Stimulated activated naive CD4-positive, alpha-beta T cell (primary cell): ENCODE data around the gene UMAD1.

Source experiments
- DNase-seq, 6 experiments: peaks; one replicate each; lab custom pipeline; 2025; lab: John Stamatoyannopoulos, UW

The UMAD1 gene

GRCh38 chr7:7830122-7830878 lies 189.7 kb downstream of the UMAD1 start:
- no peak for DNase-seq

GRCh38 chr7:7832518-7832917 lies 192.0 kb downstream of the UMAD1 start:
- no peak for DNase-seq

- no peak for DNase-seq
These were observed 194.2 kb downstream of the UMAD1 start for GRCh38 chr7:7834761-7835160.

GRCh38 chr7:7841027-7841426 lies 200.5 kb downstream of the UMAD1 start:
- no peak for DNase-seq

GRCh38 chr7:7843240-7843639 lies 202.7 kb downstream of the UMAD1 start:
- no peak for DNase-seq

- DNase-seq: no peak
These were observed 203.4 kb downstream of the UMAD1 start for GRCh38 chr7:7843972-7844371.

- DNase-seq: no peak
These were observed 207.7 kb downstream of the UMAD1 start for GRCh38 chr7:7848246-7848645.

- DNase-seq: no peak
These were observed 208.3 kb downstream of the UMAD1 start for GRCh38 chr7:7848892-7849291.

GRCh38 chr7:7850150-7850549 lies 209.6 kb downstream of the UMAD1 start:
- DNase-seq: no peak

GRCh38 chr7:7851381-7851780 lies 210.8 kb downstream of the UMAD1 start:
- no peak for DNase-seq

GRCh38 chr7:7851991-7852390 lies 211.4 kb downstream of the UMAD1 start:
- DNase-seq: no peak

- DNase-seq: no peak
These were observed 216.6 kb downstream of the UMAD1 start for GRCh38 chr7:7857143-7857583.

- DNase-seq: no peak
These were observed 218.0 kb downstream of the UMAD1 start for GRCh38 chr7:7858559-7858958.

GRCh38 chr7:7859411-7859810 lies 218.9 kb downstream of the UMAD1 start:
- no peak for DNase-seq

GRCh38 chr7:7861211-7861633 lies 220.7 kb downstream of the UMAD1 start:
- no peak for DNase-seq

GRCh38 chr7:7862393-7862792 lies 221.8 kb downstream of the UMAD1 start:
- DNase-seq: no peak

GRCh38 chr7:7867846-7868571 lies 227.5 kb downstream of the UMAD1 start:
- no peak for DNase-seq

- DNase-seq: no peak
These were observed 228.0 kb downstream of the UMAD1 start for GRCh38 chr7:7868572-7868899.

- no peak for DNase-seq
These were observed 228.5 kb downstream of the UMAD1 start for GRCh38 chr7:7869036-7869435.

- no peak for DNase-seq
These were observed 229.1 kb downstream of the UMAD1 start for GRCh38 chr7:7869651-7870050.

- DNase-seq: no peak
These were observed 230.0 kb downstream of the UMAD1 start for GRCh38 chr7:7870555-7870954.

GRCh38 chr7:7876419-7876818 lies 235.9 kb downstream of the UMAD1 start:
- DNase-seq: no peak

GRCh38 chr7:7881581-7881980 lies 241.0 kb downstream of the UMAD1 start:
- DNase-seq: no peak

GRCh38 chr7:7882888-7883287 lies 242.3 kb downstream of the UMAD1 start:
- no peak for DNase-seq
